A375 (cell line): ENCODE measurements around the gene SLC38A9. TPM values are rescaled to one million over a fixed set of nuclear protein-coding genes. Genes with fewer than 3 reads are reported as not detected.

Experiments used
- small RNA-seq: library from RNA; depleted of rRNA; stranded (forward); fragments of <200 nt; gene quantifications from one replicate; pipeline ENCODE3, GENCODE V24; 2014
- total RNA-seq: library from RNA; depleted of rRNA; stranded (reverse); fragments of >200 nt; shearing (Covaris generic); gene quantifications from 2 replicates; pipeline ENCODE4 v1.2.3, GENCODE V29; 2014; rRNA removed

Gene SLC38A9
- 20.4 and 27.7 TPM in 2 replicates for total RNA-seq

GRCh38 chr5:55712023-55712859 lies at the start of gene SLC38A9:
SLC38A9 (minus strand) TSS chr5:55712324; CDS start chr5:55697958, 14,366 bp downstream.

GRCh38 chr5:55737793-55738192 lies 25.7 kb upstream of the SLC38A9 start, which contains the start of gene DDX4:
DDX4 (plus strand) TSS chr5:55738061; CDS start chr5:55738964, 903 bp downstream.

Small RNA genes within 50 kb of the gene (small RNA-seq; reads per million reads assigned to genes)
- gene AC016632.1 = not detected

Other genes with a start within 250 kb of the SLC38A9 start
- gene PLPP1, start 177.4 kb downstream of the SLC38A9 start, total RNA-seq = 12.0 and 19.8 TPM in 2 replicates
- gene DDX4, start 25.7 kb upstream of the SLC38A9 start, total RNA-seq = not detected in 2 replicates
- 3.9 and 5.0 TPM in 2 replicates for gene IL31RA, start 139.0 kb upstream of the SLC38A9 start, total RNA-seq